ENCODE data around the gene HAAO. TPM values are rescaled to one million over a fixed set of nuclear protein-coding genes. Genes with fewer than 3 reads are reported as not detected.

The HAAO gene
- total and polyA plus RNA-seq, 2 of the 13 experiments (the other 11 are each of a cell fraction or from before 2014, with no cell fraction given), result 36.1 to 42.7 TPM

DNA sequence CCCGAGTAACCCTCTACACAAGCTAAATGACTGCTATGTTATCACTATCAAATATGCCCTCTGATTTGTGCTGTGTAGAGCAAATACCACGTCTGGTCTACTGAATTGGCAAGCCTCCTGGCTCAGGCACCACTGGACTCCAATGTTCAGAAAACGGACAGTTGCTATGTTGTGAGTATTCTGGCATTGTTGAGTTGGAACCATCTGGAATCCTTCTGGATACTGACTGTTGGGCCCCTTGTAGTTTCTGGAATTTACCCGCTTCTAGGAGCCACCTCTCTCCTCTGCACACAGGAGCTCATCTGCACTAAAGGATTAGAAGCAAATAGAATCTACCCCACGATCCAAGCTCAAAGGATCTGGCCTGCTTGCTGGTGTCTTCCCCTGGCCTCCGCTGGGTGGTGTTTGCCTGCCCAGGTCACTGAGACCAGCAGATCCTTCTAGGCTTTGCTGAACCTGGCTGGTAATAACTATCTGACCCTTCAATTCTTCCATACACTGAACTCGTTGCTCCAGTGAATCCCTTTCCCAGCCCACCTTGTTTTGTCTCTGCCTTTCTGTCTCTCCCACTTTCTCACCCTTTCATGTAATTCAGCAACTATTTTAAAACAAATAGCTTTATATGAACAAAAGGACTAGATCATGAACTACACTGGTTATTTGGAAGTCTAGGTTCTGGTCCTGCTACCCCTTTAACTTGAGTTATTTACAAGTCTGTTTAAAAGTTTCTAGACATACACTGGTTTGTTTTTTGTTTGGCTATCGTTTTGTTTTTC, 2.1 kb upstream of the HAAO start (continued):
- TF ChIP-seq ZNF256 (CRISPR knock-in tag; conservative IDR thresholded peaks at IDR 0.05), result no peak
- 0 out of 2 replicates have a peak, but pooled peaks have one; percentile 6 for TF ChIP-seq ZSCAN9 (CRISPR knock-in tag; IDR thresholded peaks at IDR 0.05; ENCODE audit: borderline replicate concordance)
- TF ChIP-seq, protein P1, sequence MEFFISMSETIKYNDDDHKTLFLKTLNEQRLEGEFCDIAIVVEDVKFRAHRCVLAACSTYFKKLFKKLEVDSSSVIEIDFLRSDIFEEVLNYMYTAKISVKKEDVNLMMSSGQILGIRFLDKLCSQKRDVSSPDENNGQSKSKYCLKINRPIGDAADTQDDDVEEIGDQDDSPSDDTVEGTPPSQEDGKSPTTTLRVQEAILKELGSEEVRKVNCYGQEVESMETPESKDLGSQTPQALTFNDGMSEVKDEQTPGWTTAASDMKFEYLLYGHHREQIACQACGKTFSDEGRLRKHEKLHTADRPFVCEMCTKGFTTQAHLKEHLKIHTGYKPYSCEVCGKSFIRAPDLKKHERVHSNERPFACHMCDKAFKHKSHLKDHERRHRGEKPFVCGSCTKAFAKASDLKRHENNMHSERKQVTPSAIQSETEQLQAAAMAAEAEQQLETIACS (CRISPR knock-in tag; IDR thresholded peaks at IDR 0.05), result no peak
- no peak for TF ChIP-seq EZH2 (conservative IDR thresholded peaks at IDR 0.05; ENCODE audit: low read depth, low read length)
- no peak for TF ChIP-seq ZNF776 (CRISPR knock-in tag; IDR thresholded peaks at IDR 0.05)
- TF ChIP-seq, protein P2, sequence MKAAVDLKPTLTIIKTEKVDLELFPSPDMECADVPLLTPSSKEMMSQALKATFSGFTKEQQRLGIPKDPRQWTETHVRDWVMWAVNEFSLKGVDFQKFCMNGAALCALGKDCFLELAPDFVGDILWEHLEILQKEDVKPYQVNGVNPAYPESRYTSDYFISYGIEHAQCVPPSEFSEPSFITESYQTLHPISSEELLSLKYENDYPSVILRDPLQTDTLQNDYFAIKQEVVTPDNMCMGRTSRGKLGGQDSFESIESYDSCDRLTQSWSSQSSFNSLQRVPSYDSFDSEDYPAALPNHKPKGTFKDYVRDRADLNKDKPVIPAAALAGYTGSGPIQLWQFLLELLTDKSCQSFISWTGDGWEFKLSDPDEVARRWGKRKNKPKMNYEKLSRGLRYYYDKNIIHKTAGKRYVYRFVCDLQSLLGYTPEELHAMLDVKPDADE (CRISPR knock-in tag; IDR thresholded peaks at IDR 0.05), result no peak
- TF ChIP-seq, protein P3, sequence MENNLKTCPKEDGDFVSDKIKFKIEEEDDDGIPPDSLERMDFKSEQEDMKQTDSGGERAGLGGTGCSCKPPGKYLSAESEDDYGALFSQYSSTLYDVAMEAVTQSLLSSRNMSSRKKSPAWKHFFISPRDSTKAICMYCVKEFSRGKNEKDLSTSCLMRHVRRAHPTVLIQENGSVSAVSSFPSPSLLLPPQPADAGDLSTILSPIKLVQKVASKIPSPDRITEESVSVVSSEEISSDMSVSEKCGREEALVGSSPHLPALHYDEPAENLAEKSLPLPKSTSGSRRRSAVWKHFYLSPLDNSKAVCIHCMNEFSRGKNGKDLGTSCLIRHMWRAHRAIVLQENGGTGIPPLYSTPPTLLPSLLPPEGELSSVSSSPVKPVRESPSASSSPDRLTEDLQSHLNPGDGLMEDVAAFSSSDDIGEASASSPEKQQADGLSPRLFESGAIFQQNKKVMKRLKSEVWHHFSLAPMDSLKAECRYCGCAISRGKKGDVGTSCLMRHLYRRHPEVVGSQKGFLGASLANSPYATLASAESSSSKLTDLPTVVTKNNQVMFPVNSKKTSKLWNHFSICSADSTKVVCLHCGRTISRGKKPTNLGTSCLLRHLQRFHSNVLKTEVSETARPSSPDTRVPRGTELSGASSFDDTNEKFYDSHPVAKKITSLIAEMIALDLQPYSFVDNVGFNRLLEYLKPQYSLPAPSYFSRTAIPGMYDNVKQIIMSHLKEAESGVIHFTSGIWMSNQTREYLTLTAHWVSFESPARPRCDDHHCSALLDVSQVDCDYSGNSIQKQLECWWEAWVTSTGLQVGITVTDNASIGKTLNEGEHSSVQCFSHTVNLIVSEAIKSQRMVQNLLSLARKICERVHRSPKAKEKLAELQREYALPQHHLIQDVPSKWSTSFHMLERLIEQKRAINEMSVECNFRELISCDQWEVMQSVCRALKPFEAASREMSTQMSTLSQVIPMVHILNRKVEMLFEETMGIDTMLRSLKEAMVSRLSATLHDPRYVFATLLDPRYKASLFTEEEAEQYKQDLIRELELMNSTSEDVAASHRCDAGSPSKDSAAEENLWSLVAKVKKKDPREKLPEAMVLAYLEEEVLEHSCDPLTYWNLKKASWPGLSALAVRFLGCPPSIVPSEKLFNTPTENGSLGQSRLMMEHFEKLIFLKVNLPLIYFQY (CRISPR knock-in tag; IDR thresholded peaks at IDR 0.05; ENCODE audit: borderline replicate concordance), result no peak
- no peak for TF ChIP-seq CREM (IDR thresholded peaks at IDR 0.05)
- TF ChIP-seq CREM (CRISPR knock-in tag; IDR thresholded peaks at IDR 0.05), result no peak
- TF ChIP-seq ZMYM3 (CRISPR knock-in tag; IDR thresholded peaks at IDR 0.05), result no peak
- no peak for TF ChIP-seq CAMTA2 (CRISPR knock-in tag; IDR thresholded peaks at IDR 0.05; ENCODE audit: borderline replicate concordance)
- no peak; a peak in 1 of 4 replicates for TF ChIP-seq POLR2A (IDR thresholded peaks at IDR 0.05; ENCODE audit: insufficient read depth in 1 of 2, low read depth in 2 of 2, low read length in 2 of 2)
- TF ChIP-seq, protein P4, sequence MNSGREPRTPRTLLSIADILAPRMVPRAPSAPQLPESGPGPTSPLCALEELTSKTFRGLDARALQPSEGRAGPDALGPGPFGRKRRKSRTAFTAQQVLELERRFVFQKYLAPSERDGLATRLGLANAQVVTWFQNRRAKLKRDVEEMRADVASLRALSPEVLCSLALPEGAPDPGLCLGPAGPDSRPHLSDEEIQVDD (CRISPR knock-in tag; IDR thresholded peaks at IDR 0.05; ENCODE audit: borderline replicate concordance), result no peak
- TF ChIP-seq MXI1 (IDR thresholded peaks at IDR 0.05; ENCODE audit: borderline replicate concordance, low read depth, low read length), result no peak
- no peak for TF ChIP-seq YEATS4 (CRISPR knock-in tag; IDR thresholded peaks at IDR 0.05; ENCODE audit: borderline replicate concordance)
- TF ChIP-seq ZNF260 (CRISPR knock-in tag; IDR thresholded peaks at IDR 0.05; ENCODE audit: borderline replicate concordance, low read depth), result no peak
- TF ChIP-seq ELF4 (CRISPR knock-in tag; IDR thresholded peaks at IDR 0.05; ENCODE audit: borderline replicate concordance), result no peak
- TF ChIP-seq ZNF552 (CRISPR knock-in tag; IDR thresholded peaks at IDR 0.05; ENCODE audit: borderline replicate concordance), result no peak
- TF ChIP-seq RAD21 (CRISPR knock-in tag; IDR thresholded peaks at IDR 0.05), result no peak; the same call in none of the 2 replicates
